22Rv1 (cell line): ENCODE data around the gene MYH14.

Experiments
- ZFX ChIP-seq: fragments of 450-650 bp; IDR thresholded peaks from 2 replicates; pipeline ENCODE4 v1.6.1; 2017; ENCODE audit warnings: antibody characterized with exemption, borderline replicate concordance
- TF ChIP-seq, protein P1 (sequence below): fragments of 450-650 bp; IDR thresholded peaks from 2 replicates; pipeline ENCODE4 v1.5.1; 2017; ENCODE audit warnings: mild to moderate bottlenecking

- TF ChIP-seq, protein P1, sequence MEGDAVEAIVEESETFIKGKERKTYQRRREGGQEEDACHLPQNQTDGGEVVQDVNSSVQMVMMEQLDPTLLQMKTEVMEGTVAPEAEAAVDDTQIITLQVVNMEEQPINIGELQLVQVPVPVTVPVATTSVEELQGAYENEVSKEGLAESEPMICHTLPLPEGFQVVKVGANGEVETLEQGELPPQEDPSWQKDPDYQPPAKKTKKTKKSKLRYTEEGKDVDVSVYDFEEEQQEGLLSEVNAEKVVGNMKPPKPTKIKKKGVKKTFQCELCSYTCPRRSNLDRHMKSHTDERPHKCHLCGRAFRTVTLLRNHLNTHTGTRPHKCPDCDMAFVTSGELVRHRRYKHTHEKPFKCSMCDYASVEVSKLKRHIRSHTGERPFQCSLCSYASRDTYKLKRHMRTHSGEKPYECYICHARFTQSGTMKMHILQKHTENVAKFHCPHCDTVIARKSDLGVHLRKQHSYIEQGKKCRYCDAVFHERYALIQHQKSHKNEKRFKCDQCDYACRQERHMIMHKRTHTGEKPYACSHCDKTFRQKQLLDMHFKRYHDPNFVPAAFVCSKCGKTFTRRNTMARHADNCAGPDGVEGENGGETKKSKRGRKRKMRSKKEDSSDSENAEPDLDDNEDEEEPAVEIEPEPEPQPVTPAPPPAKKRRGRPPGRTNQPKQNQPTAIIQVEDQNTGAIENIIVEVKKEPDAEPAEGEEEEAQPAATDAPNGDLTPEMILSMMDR, result no peak
- TF ChIP-seq ZFX, result no peak
Observed at GRCh38 chr19:50197348-50197747, 6.1 kb upstream of the MYH14 start.
